NK-92 (cell line): ENCODE measurements around the gene SURF1.

Experiments
- DNase-seq: peaks from one replicate; lab custom pipeline; 2025; ENCODE audit not compliant: unreplicated experiment; lab: John Stamatoyannopoulos, UW

Gene SURF1

GRCh38 chr9:133366435-133366834, 10.1 kb upstream of the SURF1 start:
- no peak for DNase-seq

GRCh38 chr9:133362359-133363044, 6.2 kb upstream of the SURF1 start:
- DNase-seq, result no peak

- no peak for DNase-seq
Observed at GRCh38 chr9:133361507-133362092, 5.3 kb upstream of the SURF1 start.

- no peak for DNase-seq
Observed at GRCh38 chr9:133360400-133361393, 4.4 kb upstream of the SURF1 start.

- no peak for DNase-seq
Observed at GRCh38 chr9:133359399-133360175, 3.3 kb upstream of the SURF1 start.

- no peak for DNase-seq
Observed at GRCh38 chr9:133357656-133358055, 1.4 kb upstream of the SURF1 start.

GRCh38 chr9:133355881-133356357, 368 bp downstream of the SURF1 start:
- DNase-seq, result no peak

- DNase-seq, result no peak
Observed at GRCh38 chr9:133354766-133355165, 1.5 kb downstream of the SURF1 start.

GRCh38 chr9:133353548-133353947, 2.7 kb downstream of the SURF1 start:
- DNase-seq, result no peak

- DNase-seq, result no peak
Observed at GRCh38 chr9:133352635-133353340, 3.5 kb downstream of the SURF1 start.

GRCh38 chr9:133351908-133352634, 4.2 kb downstream of the SURF1 start:
- no peak for DNase-seq

- no peak for DNase-seq
Observed at GRCh38 chr9:133351526-133351907, 4.8 kb downstream of the SURF1 start.

- no peak for DNase-seq
Observed at GRCh38 chr9:133349965-133350616, 6.2 kb downstream of the SURF1 start.

- no peak for DNase-seq
Observed at GRCh38 chr9:133348718-133349573, 7.3 kb downstream of the SURF1 start.

GRCh38 chr9:133347985-133348717, 8.1 kb downstream of the SURF1 start, which contains the start of the genes MED22 and RPL7A:
Gene MED22, minus strand, starts transcription at chr9:133348131. Its CDS starts 1,469 bp downstream, at chr9:133346662.
Gene RPL7A, plus strand, starts transcription at chr9:133348218. Its CDS starts 26 bp downstream, at chr9:133348244.
- peak; percentile 36 for DNase-seq

- DNase-seq, result no peak
Observed at GRCh38 chr9:133347515-133347984, 8.7 kb downstream of the SURF1 start.
